Muscle layer of duodenum (tissue), 2 donors: ENCODE results near the gene PLD2.

Source experiments
- H3K27ac ChIP-seq: one replicate; pipeline ENCODE4 v1.7.0; 2013; ENCODE audit warnings: mild to moderate bottlenecking, low read length
- H3K27me3 ChIP-seq: one replicate; pipeline ENCODE4 v1.7.0; 2013; ENCODE audit warnings: low read depth, mild to moderate bottlenecking, control low read depth, low read length
- H3K36me3 ChIP-seq, 2 donors: one replicate each; pipeline ENCODE4 v1.7.0; 2013; ENCODE audit warnings: low read length in 2 of 2, control low read depth in 1 of 2, mild to moderate bottlenecking in 1 of 2; ENCODE audit not compliant: insufficient read depth in 2 of 2, control insufficient read depth in 1 of 2
- H3K4me1 ChIP-seq, 2 donors: one replicate each; pipeline ENCODE4 v1.7.0; 2013; ENCODE audit warnings: low read length in 2 of 2, mild to moderate bottlenecking in 2 of 2, control low read depth in 1 of 2, moderate library complexity in 1 of 2; ENCODE audit not compliant: insufficient read depth in 2 of 2, control insufficient read depth in 1 of 2
- H3K4me3 ChIP-seq, 2 donors: one replicate each; pipeline ENCODE4 v1.7.0; 2013; ENCODE audit warnings: low read length in 2 of 2, low read depth in 1 of 2, mild to moderate bottlenecking in 1 of 2
- H3K9me3 ChIP-seq, 2 donors: one replicate each; pipeline ENCODE4 v1.7.0; 2013; ENCODE audit warnings: low read length in 2 of 2, control low read depth in 1 of 2, mild to moderate bottlenecking in 1 of 2; ENCODE audit not compliant: control insufficient read depth in 1 of 2
- donor health status: healthy.

The PLD2 gene

GRCh38 chr17:4780325-4780955, 26.5 kb upstream of the PLD2 start:
- no peaks in the 10 kb centered on the region for H3K9me3 ChIP-seq
- no peak overlapping the region for H3K27ac ChIP-seq
- peaks cover 3% of the 10 kb centered on the region for H3K27me3 ChIP-seq

GRCh38 chr17:4782652-4783051, 24.3 kb upstream of the PLD2 start:
- Histone ChIP-seq H3K9me3 (no peaks in the 10 kb centered on the region), H3K4me3 (no peak overlapping the region), H3K27ac (no peak overlapping the region), H3K4me1 (peaks cover 0 to 18% of the 10 kb centered on the region in 2 donors), H3K27me3 (peaks cover 3% of the 10 kb centered on the region), H3K36me3 (no peaks in the 10 kb centered on the region)

More at GRCh38 chr17:4780325-4780955, 26.5 kb upstream of the PLD2 start:
- Histone ChIP-seq H3K4me1 (peaks cover 0 to 3% of the 10 kb centered on the region in 2 donors), H3K4me3 (no peak overlapping the region), H3K36me3 (no peaks in the 10 kb centered on the region)

- Histone ChIP-seq H3K36me3 (no peaks in the 10 kb centered on the region), H3K9me3 (no peaks in the 10 kb centered on the region), H3K4me1 (peaks cover 1 to 30% of the 10 kb centered on the region in 2 donors), H3K27ac (no peak overlapping the region), H3K4me3 (peak overlapping the region; percentile 19 to 51), H3K27me3 (peaks cover 3% of the 10 kb centered on the region)
Observed at GRCh38 chr17:4785311-4786105, 21.4 kb upstream of the PLD2 start.

- peaks cover 3% of the 10 kb centered on the region for H3K27me3 ChIP-seq
- H3K9me3 ChIP-seq: no peaks in the 10 kb centered on the region
- no peaks in the 10 kb centered on the region for H3K36me3 ChIP-seq
- peak within 1 kb of the TSS; percentile 19 to 51 for H3K4me3 ChIP-seq
- H3K4me1 ChIP-seq: peaks cover 5 to 32% of the 10 kb centered on the region in 2 donors
- H3K27ac ChIP-seq: no peak within 1 kb of the TSS
Observed at GRCh38 chr17:4786106-4786511, 20.8 kb upstream of the PLD2 start, which contains the start of gene VMO1. Gene VMO1 (minus strand): TSS chr17:4786364. CDS start chr17:4786352, 12 bp downstream.

- Histone ChIP-seq H3K4me3 (peak overlapping the region; percentile 19 to 51), H3K27me3 (peaks cover 3% of the 10 kb centered on the region), H3K36me3 (no peaks in the 10 kb centered on the region), H3K9me3 (no peaks in the 10 kb centered on the region), H3K27ac (no peak overlapping the region), H3K4me1 (peaks cover 5 to 32% of the 10 kb centered on the region in 2 donors)
Observed at GRCh38 chr17:4786516-4786915, 20.4 kb upstream of the PLD2 start.

GRCh38 chr17:4788159-4788806, 18.7 kb upstream of the PLD2 start:
- Histone ChIP-seq H3K27ac (no peak overlapping the region), H3K4me1 (peaks cover 5 to 32% of the 10 kb centered on the region in 2 donors), H3K27me3 (peaks cover 3% of the 10 kb centered on the region), H3K9me3 (no peaks in the 10 kb centered on the region), H3K4me3 (peak overlapping the region; percentile 68 to 84), H3K36me3 (no peaks in the 10 kb centered on the region)

- Histone ChIP-seq H3K4me3 (peak within 1 kb of the TSS; percentile 68 to 84), H3K36me3 (no peaks in the 10 kb centered on the region), H3K27me3 (peaks cover 2% of the 10 kb centered on the region), H3K9me3 (no peaks in the 10 kb centered on the region), H3K4me1 (peaks cover 5 to 32% of the 10 kb centered on the region in 2 donors), H3K27ac (peak within 1 kb of the TSS; percentile 23)
Observed at GRCh38 chr17:4788807-4789700, 17.9 kb upstream of the PLD2 start, which contains the start of gene GLTPD2. Gene GLTPD2 (plus strand): TSS chr17:4788964. CDS start chr17:4789012, 48 bp downstream.

GRCh38 chr17:4789701-4789950, 17.3 kb upstream of the PLD2 start:
- Histone ChIP-seq H3K36me3 (no peaks in the 10 kb centered on the region), H3K4me1 (peaks cover 5 to 32% of the 10 kb centered on the region in 2 donors), H3K27ac (peak overlapping the region; percentile 23), H3K4me3 (peak overlapping the region; percentile 68 to 84), H3K27me3 (no peaks in the 10 kb centered on the region), H3K9me3 (no peaks in the 10 kb centered on the region)

- Histone ChIP-seq H3K4me3 (peak overlapping the region; percentile 68 to 84), H3K9me3 (no peaks in the 10 kb centered on the region), H3K27ac (peak overlapping the region; percentile 84), H3K4me1 (peaks cover 5 to 32% of the 10 kb centered on the region in 2 donors), H3K36me3 (no peaks in the 10 kb centered on the region), H3K27me3 (no peaks in the 10 kb centered on the region)
Observed at GRCh38 chr17:4789951-4790704, 16.8 kb upstream of the PLD2 start.

GRCh38 chr17:4790705-4791088, 16.3 kb upstream of the PLD2 start:
- H3K27me3 ChIP-seq: no peaks in the 10 kb centered on the region
- H3K4me1 ChIP-seq: peaks cover 5 to 26% of the 10 kb centered on the region in 2 donors
- H3K9me3 ChIP-seq: no peaks in the 10 kb centered on the region
- H3K36me3 ChIP-seq: no peaks in the 10 kb centered on the region
- H3K27ac ChIP-seq: peak overlapping the region; percentile 84
- H3K4me3 ChIP-seq: peak overlapping the region; percentile 62 to 84
